A673 (cell line): ENCODE results near the gene DLK1.

Experiments
- EZH2 ChIP-seq: fragments of 200-600 bp; sonication (generic); IDR thresholded peaks from 2 replicates; pipeline ENCODE4 v1.6.1; 2017; ENCODE audit warnings: borderline replicate concordance, low read depth, mild to moderate bottlenecking, mixed read lengths, antibody characterized with exemption, low read length; ENCODE audit not compliant: poor library complexity, severe bottlenecking
- TF ChIP-seq, protein P1 (sequence below): fragments of 300-800, 200-600 bp; sonication (generic); conservative IDR thresholded peaks from 2 replicates; pipeline ENCODE4 v1.5.1; 2017; ENCODE audit warnings: low read depth, mild to moderate bottlenecking, antibody characterized with exemption, low read length, moderate library complexity, mixed read lengths

DNA sequence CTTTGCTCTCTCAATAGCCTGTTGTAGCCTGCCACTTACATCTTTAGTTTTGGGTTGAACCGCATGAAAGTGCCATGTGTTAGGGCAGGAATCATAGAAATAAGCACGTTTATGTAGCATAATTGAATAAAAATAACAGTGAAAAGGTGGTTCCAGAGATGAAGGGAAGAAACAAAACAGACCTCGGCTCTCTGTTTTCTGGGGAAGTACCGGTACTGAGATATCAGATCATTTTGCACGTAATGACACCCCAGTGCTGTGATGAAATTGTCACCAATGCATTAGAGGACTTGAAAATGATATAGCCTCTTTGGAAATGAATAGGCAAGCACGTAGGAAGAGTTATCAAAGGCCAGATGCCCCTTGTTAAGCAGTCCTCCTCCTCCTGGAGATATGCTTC is 42.5 kb upstream of the DLK1 start:
- TF ChIP-seq, protein P1, sequence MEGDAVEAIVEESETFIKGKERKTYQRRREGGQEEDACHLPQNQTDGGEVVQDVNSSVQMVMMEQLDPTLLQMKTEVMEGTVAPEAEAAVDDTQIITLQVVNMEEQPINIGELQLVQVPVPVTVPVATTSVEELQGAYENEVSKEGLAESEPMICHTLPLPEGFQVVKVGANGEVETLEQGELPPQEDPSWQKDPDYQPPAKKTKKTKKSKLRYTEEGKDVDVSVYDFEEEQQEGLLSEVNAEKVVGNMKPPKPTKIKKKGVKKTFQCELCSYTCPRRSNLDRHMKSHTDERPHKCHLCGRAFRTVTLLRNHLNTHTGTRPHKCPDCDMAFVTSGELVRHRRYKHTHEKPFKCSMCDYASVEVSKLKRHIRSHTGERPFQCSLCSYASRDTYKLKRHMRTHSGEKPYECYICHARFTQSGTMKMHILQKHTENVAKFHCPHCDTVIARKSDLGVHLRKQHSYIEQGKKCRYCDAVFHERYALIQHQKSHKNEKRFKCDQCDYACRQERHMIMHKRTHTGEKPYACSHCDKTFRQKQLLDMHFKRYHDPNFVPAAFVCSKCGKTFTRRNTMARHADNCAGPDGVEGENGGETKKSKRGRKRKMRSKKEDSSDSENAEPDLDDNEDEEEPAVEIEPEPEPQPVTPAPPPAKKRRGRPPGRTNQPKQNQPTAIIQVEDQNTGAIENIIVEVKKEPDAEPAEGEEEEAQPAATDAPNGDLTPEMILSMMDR = no peak
- no peak for TF ChIP-seq EZH2
